IMR-90 (cell line): Measurements from ENCODE around the gene CORO1C. TPM values are rescaled to one million over a fixed set of nuclear protein-coding genes. Genes with fewer than 3 reads are reported as not detected.

ENCODE experiments used
- microRNA-seq, 2 experiments: library from miRNA; stranded (forward) in 1 of 2; unstranded in 1 of 2; fragments of 10-50 nt in 1 of 2; fragments of <30 nt in 1 of 2; gene quantifications in 1 of 2; microRNA quantifications in 1 of 2; one replicate each; pipeline versions ENCODE3 to v1.1.0; 2013 to 2020; ENCODE audit not compliant: insufficient read depth in 1 of 2, insufficient read length in 1 of 2, unreplicated experiment in 1 of 2
- polyA plus RNA-seq, 3 experiments: library from polyadenylated mRNA; depleted of rRNA; stranded (reverse); fragments of >200 nt; gene quantifications; 2 replicates each; pipeline ENCODE4 v1.2.3, GENCODE V29; 2012; ENCODE audit warnings: low replicate concordance in 1 of 3
- small RNA-seq, 5 experiments: library from RNA; depleted of rRNA; stranded (forward); fragments of <200 nt; gene quantifications; one replicate each; pipeline ENCODE3, GENCODE V24; 2012
- total RNA-seq: library from RNA; depleted of rRNA; stranded (reverse); fragments of >200 nt; gene quantifications from 2 replicates; pipeline ENCODE4 v1.2.3, GENCODE V29; 2012; rRNA removed

CORO1C gene
- total and polyA plus RNA-seq, 2 of the 4 experiments (the other 2 are of a cell fraction), result 675 to 1,100 TPM

Small RNA genes lying within 50 kb of the gene (microRNA-seq; reads per million reads assigned to microRNA genes)
- gene AC087893.2 (ENCODE audit: insufficient read depth, insufficient read length) (not detected), gene MIR4496 (ENCODE audit: unreplicated experiment) (not detected), gene RF00019 (ENCODE audit: insufficient read depth, insufficient read length) (not detected), gene RF00561 (ENCODE audit: insufficient read depth, insufficient read length) (not detected), gene RNU7-169P (ENCODE audit: insufficient read depth, insufficient read length) (not detected)

Small RNA genes lying within 50 kb of the gene (small RNA-seq; reads per million reads assigned to genes)
- gene AC087893.2 (0 reads per million in 5 experiments), gene RF00019 (0 reads per million in 5 experiments), gene RF00561 (0 reads per million in 5 experiments), gene RNU7-169P (0 reads per million in 5 experiments)

Other genes starting within 250 kb of the CORO1C start
- 10.8 and 11.3 TPM in 2 replicates for gene FICD, start 216.2 kb downstream of the CORO1C start, total RNA-seq
- 4.0 and 4.2 TPM in 2 replicates for gene FICD, start 216.2 kb downstream of the CORO1C start, polyA plus RNA-seq (2012; rRNA removed)
- gene SART3, start 170.3 kb downstream of the CORO1C start, total RNA-seq, result 37.8 and 61.7 TPM in 2 replicates
- gene SART3, start 170.3 kb downstream of the CORO1C start, polyA plus RNA-seq (2012; rRNA removed), result 19.8 and 22.6 TPM in 2 replicates
- 52.7 and 58.3 TPM in 2 replicates for gene ISCU, start 168.9 kb downstream of the CORO1C start, total RNA-seq
- gene ISCU, start 168.9 kb downstream of the CORO1C start, polyA plus RNA-seq (2012; rRNA removed), result 77.9 and 87.2 TPM in 2 replicates
- 6.7 and 8.1 TPM in 2 replicates for gene TMEM119, start 133.4 kb downstream of the CORO1C start, total RNA-seq
- 8.4 and 9.2 TPM in 2 replicates for gene TMEM119, start 133.4 kb downstream of the CORO1C start, polyA plus RNA-seq (2012; rRNA removed)
- gene SELPLG, start 97.6 kb downstream of the CORO1C start, total RNA-seq, result 2.8 and 3.2 TPM in 2 replicates
- 10.8 and 13.9 TPM in 2 replicates for gene SELPLG, start 97.6 kb downstream of the CORO1C start, polyA plus RNA-seq (2012; rRNA removed)
- gene SSH1, start 126.1 kb upstream of the CORO1C start, total RNA-seq, result 16.7 and 17.6 TPM in 2 replicates
- 37.2 and 40.8 TPM in 2 replicates for gene SSH1, start 126.1 kb upstream of the CORO1C start, polyA plus RNA-seq (2012; rRNA removed)
- gene DAO, start 148.6 kb upstream of the CORO1C start, total RNA-seq, result not detected in 2 replicates
- gene DAO, start 148.6 kb upstream of the CORO1C start, polyA plus RNA-seq (2012; rRNA removed), result not detected in 2 replicates